HT1080 (cell line): ENCODE results near the gene WTIP. TPM values are rescaled to one million over a fixed set of nuclear protein-coding genes. Genes with fewer than 3 reads are reported as not detected.
"Not testable (repeated sequence)": the region's sequence is repeated elsewhere in the genome, so short reads cannot be mapped to it uniquely, and the experiment has no call there.

Experiments
- DNase-seq: peaks from one replicate; pipeline ENCODE4 v3.0.0-alpha.2; 2015; ENCODE audit warnings: low read depth
- total RNA-seq: library from RNA; depleted of rRNA; stranded (reverse); fragments of >200 nt; shearing (Covaris generic); gene quantifications from 2 replicates; pipeline ENCODE4 v1.2.3, GENCODE V29; 2014

Gene WTIP
- total RNA-seq, 1 experiment from 2014 or later = 15.1 TPM

DNA sequence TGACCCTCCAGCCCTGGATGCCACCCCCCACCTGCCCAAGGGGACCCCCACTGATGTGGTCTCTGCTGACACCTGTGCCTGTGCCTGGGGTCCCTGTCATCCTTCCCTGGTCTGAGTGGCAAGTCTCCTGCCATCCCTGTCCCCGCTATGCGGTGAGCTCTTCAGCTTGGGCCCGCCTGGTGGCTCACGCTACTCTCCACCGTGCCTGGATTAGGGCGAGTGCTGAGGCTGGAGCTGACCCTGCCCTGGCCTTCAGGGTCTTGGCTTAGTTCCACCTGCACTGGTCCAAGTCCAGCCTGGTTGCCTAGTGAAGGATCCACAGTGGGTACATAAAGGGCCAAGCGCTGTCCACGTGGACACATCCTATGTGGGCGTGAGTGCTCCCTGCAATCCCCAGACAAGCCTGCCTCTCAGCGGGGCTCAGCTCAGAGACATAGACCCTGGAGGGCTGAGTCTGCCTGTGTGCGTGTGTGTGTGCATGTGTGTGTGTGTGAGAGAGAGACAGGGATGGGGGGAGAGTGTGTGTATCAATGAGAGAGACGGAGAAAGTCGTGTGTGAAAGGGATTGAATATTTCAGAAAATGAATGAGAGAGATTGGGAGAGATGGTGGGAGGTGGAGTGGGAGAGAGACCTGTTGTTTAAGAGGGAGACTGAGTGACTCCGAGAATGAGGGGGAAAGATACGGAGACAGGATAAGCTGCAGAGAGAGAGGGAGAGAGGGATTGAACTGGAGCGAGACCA lies 22.1 kb downstream of the WTIP start:
- DNase-seq = no peak

DNA sequence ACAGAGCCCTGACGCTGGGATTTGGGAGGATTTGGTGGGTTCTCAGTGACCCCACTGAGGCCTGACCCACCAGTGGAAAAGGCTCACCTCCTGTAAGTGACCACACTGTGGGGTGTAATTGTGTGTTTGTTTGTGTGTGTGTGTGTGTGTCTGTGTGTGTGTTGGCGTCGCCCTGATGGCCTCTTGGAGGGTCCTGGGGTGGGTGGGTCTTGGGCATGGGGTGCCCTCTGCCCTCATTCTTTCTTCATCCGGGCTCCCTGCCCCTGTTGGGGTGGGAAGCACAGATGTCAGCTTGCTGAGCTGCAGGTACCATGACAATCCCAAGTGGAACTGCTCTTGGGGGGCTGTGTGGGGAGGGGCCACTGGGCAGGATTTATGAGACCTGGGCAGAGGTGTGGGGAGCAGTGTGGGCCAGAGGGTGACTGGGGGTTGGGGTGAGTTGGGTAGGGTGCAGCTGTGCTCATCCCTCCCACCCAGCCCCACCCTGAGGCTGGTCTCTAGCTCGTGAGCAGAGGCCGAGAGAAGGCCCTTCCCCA lies 22.8 kb downstream of the WTIP start:
- DNase-seq = no peak

DNA sequence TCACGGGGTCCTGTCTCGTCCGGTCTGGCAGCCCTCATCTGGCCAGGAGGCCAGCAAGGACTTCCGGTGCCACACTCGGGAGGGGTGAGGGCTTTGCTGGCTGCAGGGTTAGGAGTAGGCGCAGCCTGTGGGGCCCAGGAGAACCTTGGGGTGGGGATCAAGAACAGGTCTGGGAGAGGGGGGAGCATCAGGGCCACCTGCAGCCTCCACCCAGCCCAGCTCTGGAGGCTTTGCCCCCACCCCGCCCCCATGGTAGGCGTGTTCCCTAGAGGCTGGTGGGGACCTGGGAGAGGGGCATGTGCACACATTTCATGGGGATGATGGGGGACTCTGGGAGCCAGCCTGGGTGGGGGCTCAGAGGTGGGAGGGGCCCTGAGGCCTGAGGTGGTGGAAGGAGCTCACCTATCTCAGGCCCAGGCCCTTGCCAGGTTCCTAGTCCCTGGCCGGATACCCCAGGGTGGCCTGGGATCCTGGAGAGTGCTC lies 23.3 kb downstream of the WTIP start:
- DNase-seq = no peak

DNA sequence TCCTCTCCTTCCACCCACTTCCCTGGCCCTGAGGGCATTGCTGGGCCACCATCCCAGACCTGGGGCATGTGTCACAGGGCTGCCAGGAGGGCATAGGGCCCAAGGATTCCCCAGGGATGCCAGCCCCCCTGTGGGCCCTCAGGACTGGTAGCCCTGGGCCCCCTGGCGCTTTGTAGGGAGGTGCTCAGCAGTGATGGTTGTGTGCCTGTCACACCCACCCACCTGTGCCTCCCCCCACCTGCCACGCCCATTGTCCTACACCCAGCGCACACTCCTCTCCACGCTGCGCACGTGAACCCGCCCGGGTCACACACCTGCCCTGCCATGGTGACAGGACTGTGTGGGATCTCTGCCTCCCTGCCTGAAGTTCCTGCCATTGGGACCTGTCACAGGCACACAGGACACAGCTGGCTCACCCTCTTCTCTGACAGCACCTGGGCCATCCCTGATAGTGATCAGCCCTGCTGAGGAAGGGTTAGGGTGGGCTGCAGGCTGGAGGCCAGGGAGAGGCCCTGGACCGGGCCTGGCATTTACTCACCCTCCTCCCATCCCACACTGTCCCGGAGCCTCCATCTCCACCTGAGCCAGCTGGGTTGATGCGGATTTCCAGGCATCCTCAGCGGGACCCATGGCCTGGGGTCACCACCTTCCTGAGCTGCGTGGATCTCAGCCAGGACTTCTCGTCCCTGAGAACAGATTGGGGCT lies 23.9 kb downstream of the WTIP start:
- no peak for DNase-seq

DNA sequence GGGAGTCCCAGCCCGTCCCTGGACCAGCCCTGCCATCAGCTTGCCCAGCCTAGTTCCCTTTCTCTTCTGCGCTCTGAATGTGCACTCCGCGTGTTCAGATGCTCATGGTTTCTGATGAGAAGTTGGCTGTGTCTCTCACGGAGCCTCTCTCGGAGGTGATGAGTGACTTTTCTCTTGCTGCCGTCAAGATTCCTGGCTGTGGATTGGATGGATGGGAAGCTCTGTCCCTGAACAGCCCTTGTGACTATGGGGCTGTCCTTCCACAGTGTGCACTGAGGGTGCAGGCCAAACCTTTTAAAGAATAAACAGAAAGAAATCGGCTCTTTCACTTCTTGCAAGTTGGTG lies 24.4 kb downstream of the WTIP start:
- DNase-seq = no peak

DNA sequence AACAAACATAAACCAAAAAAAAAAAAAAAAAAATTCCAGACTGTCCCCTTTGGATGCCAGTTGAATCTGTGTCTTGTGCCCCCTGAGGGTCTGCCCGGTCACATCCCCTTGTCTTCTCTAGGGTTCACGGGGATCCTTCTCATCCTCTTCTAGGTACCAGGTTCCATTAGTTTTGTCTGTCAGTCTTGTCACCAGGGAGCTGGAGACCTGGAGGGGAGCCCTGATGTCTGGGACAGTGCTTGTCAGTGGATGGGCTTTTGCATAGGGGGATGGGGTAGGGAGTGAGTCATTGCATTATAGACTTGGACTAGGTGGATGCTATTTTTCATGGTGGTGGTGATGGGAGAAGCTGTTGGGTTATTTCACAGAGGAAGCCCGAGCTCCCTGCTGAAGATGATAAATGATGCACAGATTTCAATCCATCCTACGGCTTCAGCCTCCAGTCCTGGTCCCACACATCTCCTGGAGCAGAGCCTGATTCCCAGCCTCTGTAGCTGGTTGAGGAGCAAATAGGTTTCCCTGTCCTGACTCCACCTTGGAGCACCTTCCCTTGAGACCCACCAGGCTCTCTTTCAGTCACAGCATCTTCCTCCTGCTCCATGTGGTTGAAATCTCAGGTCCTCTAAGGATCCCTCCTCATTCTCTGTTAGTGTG lies 26.0 kb downstream of the WTIP start:
- no peak for DNase-seq

DNA sequence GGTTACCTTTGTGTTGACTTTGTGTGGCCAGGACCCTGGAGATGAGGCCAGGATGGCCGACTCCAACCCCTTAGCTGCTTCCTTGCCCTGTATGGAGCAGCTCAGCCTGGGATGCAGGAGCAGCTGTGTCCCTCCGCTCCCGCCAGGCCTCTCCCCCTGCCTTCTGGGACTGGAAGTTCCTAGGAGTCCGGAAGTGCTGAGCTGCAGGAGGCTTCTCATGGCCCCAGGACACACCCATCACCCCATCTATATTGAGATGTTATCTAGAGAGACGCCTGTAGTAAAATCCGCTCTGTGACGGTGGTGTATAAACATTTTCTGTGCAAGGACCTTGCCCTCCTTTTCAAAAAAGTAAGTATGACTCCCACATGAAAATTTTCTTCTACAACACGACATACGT lies 27.0 kb downstream of the WTIP start:
- no peak for DNase-seq

DNA sequence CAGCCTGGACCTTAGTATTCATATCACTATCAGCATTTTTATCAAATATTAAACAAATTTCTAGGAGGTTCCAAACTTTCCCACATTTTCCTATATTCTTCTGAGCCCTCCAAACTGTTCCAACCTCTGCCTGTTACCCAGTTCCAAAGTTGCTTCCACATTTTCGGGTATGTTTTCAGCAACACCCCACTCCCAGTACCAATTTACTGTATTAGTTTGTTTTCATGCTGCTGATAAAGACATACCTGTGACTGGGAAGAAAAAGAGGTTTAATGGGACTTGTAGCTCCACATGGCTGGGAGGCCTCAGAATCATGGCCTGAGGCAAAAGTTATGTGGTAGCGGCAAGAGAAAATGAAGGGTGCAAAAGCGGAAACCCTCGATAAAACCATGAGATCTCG lies 29.3 kb downstream of the WTIP start:
- not testable (repeated sequence) for DNase-seq

DNA sequence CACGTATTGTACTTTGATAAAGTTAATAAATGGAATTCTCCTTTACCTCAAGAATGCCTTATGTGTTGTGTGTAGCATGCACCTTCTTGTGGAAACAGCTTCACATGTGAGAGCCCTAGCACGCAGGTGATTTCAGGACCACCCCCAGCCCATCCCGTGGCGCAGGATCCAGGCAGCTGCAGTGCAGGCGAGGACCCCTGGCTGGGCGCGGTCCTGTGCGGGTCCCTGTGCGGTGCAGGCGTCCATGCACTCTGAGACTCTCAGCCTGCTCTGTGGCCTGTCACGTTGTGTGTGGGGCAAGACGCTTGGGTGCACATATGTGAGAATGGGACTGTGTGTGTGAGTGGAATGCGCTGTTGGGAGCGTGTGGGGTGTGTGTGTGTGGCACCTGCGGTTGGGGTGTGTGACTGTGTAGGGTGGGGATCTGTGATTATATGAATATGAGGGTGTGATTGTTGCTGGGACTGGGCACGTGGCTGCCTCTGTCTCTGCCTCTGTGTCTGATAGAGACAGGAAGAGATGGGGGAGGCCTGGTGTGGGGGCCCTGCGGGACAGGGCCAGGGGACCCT lies 30.8 kb downstream of the WTIP start:
- DNase-seq = no peak

DNA sequence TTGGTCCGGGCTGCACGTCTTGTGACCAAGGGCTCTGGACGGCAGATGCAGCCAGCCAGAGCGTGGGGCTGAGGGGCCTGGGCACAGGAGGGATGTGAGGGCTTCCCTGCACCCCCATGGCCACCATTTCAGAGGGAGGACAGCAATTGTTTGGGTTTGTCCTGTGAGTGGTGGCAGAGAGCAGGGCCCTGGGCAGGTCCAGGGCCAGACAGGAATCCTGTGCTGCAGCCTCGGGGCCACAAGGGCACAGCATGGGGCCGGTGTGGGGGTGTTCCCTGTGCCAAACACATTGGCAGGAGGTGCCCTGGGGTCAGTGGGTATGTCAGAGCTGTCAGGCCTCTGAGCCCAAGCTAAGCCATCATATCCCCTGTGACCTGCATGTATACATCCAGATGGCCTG lies 32.2 kb downstream of the WTIP start:
- no peak for DNase-seq

DNA sequence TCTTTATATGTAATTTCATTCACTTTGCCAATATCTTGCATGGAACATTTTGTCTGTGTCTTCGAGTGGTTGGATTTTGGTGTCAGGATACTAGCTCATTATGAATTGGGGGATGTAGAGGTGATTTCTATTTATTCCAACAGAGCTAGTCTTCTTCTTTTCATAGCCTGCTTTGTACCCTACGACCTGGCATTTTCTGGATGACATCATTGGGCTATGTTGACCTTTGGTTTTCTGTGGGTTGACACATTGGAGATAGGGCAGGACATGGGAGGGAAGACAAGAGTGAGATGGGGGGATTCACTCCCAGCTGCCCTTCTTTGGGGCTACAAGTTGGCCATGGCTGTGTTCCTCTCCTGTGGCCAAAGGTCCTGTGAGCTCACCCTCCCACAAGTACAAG lies 38.0 kb downstream of the WTIP start:
- no peak for DNase-seq

DNA sequence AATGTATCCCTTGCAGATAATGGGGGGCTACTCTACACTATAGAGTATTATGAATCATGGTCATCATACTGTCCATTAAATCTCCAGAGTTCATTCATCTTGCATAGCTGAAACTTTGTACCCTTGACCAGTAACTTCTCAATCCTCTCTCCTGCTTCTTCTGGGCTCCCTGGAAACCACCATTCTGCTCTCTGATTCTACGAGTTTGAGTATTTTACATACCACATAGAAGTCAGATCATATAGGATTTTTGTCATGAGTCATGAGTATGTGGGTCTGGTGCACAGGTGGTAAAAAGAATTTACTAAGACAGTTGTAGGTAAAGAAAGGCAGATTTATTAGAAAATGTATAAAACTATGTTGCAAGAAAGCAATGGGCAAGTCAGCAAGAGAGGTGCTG lies 41.9 kb downstream of the WTIP start:
- no peak for DNase-seq

DNA sequence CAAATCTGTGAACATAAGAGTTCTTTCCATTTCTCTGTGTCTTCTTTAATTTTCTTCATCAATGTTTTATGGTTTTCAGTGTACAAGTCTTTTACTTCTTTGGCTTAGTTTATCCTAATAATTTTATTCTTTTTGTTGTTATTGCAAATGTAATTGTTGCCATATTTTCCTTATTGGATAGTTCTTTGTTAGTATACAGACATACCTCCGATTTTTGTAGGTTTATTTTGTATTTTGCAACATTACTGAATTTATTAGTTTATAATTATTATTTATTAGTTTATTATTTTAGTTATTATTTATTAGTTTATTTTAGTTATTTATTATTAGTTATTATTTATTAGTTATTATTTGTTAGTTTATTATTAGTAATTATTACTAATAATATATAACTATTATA lies 43.4 kb downstream of the WTIP start:
- DNase-seq = no peak

DNA sequence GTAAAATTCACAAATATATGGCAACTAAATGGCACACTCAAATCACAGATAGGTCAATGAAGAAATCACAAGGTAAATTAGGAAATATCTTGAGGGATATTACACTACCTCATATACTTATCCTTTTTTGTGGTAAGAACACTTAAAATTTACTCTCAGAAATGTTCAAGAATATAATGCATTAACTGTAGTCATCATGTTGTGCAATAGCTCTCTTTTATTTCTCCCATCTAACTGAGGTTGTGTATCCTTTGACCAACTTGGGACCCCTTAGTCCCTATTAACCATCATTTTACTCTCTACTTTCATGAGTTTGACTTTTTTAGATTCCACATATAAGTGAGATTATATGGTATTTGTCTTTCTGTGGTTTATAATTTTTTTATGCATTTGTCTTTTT lies 52.6 kb downstream of the WTIP start:
- DNase-seq = no peak

DNA sequence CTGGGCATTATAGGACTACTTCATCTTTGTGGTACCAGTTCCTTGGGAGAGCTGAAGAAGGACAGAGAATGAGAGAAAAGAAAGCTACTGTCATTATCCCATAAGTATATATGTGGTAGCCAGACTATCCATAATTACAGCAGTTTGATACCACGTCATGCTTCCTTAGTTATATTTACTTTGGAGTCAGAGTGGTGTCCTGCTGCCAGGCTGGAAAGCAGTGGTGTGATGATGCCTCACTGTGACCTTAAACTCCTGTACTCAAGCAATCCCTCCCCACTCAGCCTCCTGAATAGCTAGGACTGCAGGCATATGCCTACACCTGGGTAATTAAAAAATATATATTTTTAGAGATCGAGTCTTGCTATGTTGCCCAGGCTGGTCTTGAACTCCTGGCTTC lies 57.8 kb downstream of the WTIP start:
- no peak for DNase-seq

DNA sequence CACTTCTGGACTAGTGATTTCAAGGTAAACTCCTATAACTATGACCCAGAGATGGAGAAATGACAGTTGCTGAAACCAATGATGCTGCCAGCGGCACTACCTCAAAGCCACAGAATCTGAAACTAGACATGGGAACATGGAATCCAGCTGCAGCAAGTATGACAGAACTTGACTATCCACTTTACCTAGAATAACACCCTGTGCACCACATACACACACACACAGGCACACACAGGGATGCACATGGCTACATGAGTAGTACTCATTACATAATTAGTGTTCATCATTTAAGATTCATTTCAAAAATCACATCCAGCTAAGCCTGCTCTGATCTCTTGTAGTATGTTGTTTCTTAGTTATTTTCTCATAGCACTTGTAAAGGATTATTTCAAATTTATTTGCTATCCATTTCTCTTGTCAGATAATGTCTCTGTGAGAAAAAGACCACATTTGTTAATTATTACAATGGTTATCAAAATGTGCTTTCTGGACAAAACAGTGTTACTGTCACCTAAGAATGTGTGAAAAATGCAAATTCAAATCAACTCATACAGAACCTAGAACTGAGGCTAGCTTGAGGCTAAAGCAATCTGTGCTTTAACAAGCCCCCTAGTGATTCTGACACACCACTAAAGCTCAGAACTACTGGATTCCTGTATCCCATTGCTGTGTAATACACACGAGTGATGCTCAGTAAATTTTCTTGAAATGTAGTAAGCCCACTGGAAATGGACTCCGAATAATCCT lies 59.4 kb downstream of the WTIP start:
- no peak for DNase-seq

DNA sequence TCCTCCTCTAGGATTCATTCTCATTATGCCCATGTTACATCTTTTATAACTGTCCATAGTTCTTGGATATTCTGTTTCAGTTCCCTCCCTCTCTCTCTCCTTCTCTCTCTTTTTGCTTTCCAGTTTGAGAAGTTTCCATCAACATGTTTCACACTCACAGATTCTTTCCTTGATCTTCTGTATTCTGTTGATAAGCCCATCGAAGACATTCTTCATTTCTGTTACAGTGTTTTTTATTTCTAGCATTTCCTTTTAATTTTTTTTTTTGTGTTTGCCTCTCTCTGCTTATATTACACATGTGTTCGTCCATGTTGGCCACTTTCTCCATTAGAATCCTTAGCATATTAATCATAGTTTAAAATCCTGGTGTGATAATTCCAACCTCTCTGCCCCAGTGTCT lies 68.3 kb downstream of the WTIP start:
- no peak for DNase-seq

DNA sequence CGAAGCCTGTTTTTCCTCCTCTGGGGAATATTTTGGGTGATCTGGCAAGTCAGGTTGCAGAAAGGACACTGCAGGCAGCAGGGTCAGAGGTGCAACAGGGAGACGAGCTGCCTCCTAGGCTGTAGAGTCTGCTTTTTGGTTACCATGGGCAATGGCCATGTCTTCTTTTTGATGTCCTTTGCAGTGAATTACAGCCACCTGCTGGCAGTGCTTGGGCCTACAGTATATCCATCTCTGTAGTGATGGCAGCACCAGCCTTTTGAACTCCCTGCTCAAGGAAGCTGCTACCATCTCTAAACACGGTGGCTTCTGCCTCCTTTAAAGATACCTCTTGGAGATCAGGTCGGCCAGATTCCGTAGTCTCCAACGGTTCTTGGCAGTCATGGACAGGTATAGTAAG lies 73.9 kb downstream of the WTIP start:
- DNase-seq = peak; percentile 29

DNA sequence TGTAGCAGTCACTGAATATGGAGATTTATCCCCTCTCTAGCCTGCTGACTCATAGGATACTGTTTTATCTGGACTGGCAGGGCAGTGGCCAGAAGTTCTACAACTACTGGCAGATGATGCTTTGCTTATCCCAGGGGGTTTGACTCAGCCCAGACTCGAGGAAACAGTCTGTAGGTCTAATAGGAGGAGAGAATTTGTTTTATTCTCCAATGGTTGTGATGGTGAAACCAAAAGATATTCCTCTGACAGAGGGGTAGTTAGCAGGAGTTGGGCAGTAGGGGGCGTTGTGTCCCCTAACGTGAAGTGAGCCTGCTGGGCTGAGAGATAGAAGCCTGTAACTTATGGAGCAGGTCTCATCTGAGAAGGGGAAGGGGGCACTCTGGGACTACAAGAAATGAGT lies 74.9 kb downstream of the WTIP start:
- peak; percentile 23 for DNase-seq

DNA sequence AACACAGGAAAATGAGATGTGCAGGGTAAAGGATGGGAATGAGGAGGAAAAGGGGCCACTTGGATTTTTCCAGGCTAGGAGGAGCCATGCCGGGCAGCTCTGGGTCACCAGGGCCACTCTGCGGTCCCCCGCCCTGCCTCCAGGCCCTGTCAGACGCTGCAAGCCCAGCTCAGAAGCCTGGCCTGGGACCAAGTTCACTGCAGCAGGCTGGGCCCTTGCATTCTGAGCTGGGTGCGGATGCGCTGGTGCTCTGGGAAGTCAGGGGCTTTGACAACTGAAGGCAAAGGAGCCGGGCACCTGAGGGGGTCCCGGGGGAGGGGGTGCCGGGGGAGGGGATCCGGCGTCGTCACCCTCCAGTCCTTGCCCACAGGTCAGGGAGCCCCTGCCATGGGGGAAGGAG lies 77.5 kb downstream of the WTIP start:
- DNase-seq = no peak

DNA sequence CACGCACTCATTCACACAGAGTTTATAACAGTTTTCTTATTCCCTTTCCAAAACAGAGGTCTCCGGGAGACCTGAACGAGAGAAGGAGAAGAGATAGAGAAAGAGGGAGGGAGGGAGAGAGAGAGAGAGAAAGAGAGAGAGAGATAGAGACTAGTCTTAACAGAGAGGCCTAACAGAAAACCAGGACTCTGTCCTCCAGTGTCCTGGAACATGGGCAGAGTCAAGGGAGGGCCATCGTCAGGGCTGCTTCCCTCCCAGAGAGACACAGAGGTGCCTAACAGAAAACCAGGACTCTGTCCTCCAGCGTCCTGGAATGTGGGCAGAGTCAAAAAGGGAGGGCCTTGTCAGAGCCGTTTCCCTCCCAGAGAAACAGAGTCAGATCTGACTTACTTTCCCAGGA lies 78.7 kb downstream of the WTIP start:
- DNase-seq = no peak
